K562 (cell line): ENCODE data around the gene LHX5. TPM values are rescaled to one million over a fixed set of nuclear protein-coding genes. Genes with fewer than 3 reads are reported as not detected.

Experiments
- FOSL1 ChIP-seq: fragments of 200-800 bp; sonication (Bioruptor generic); conservative IDR thresholded peaks from 2 replicates; pipeline ENCODE4 v1.6.1; 2016; ENCODE audit warnings: missing genetic modification characterization, missing compliant biosample characterization
- NR2C1 ChIP-seq, 2 experiments: fragments of 450-650 bp; IDR thresholded peaks; 2 replicates each; pipeline ENCODE4 v1.6.1; 2017; ENCODE audit warnings: mild to moderate bottlenecking in 2 of 2, antibody characterized with exemption in 1 of 2, inconsistent platforms in 1 of 2, missing compliant biosample characterization in 1 of 2, missing genetic modification characterization in 1 of 2
- NRF1 ChIP-seq, 2 experiments: fragments of 450-650 bp; IDR thresholded peaks in 1 of 2; conservative IDR thresholded peaks in 1 of 2; 2 replicates each; pipeline ENCODE4 v1.6.1; 2014; ENCODE audit warnings: mild to moderate bottlenecking in 2 of 2
- RBBP5 ChIP-seq: fragments of 200-600 bp; sonication (generic); IDR thresholded peaks from 2 replicates; pipeline ENCODE4 v1.6.1; 2012; ENCODE audit warnings: borderline replicate concordance, mild to moderate bottlenecking, low read length, control low read depth, inconsistent platforms; ENCODE audit not compliant: insufficient read depth, poor library complexity, severe bottlenecking
- SIN3A ChIP-seq, 2 experiments: fragments of 150-350 bp in 1 of 2; IDR thresholded peaks; 2 replicates each; pipeline ENCODE4 v1.6.1; 2011 to 2016; ENCODE audit warnings: borderline replicate concordance in 2 of 2, low read depth in 2 of 2, low read length in 2 of 2, mild to moderate bottlenecking in 2 of 2, moderate library complexity in 2 of 2; ENCODE audit not compliant: control insufficient read depth in 1 of 2
- SRF ChIP-seq, 2 experiments: fragments of 250-450, 450-650 bp in 1 of 2; sonication (Bioruptor Pico) in 1 of 2; sonication (generic) in 1 of 2; formaldehyde crosslinking; IDR thresholded peaks; 2 replicates each; pipeline versions ENCODE4 v1.5.0 to v1.5.1; 2020 to 2022; ENCODE audit warnings: mild to moderate bottlenecking in 1 of 2, missing genetic modification reagents in 1 of 2
- polyA plus RNA-seq, 8 experiments: library from polyadenylated mRNA; depleted of rRNA in 4 of 8; stranded (reverse) in 5 of 8; unstranded in 3 of 8; fragments of >200 nt; fragmentation: Nextera tagmentation in 2 of 8; fragmentation: Illumina TruSeq in 1 of 8; extraction: Ambion mirVana in 2 of 8; extraction: Trizol in 1 of 8; gene quantifications; 2 replicates each; pipeline versions ENCODE4 v1.2.1 to v1.2.3, GENCODE V29; 2011 to 2014; ENCODE audit warnings: inconsistent platforms in 1 of 8, missing spikeins in 1 of 8
- total RNA-seq, 7 experiments: library from RNA; depleted of rRNA in 6 of 7; stranded (reverse); fragments of >200 nt in 6 of 7; fragmentation: Illumina TruSeq in 2 of 7; extraction: Trizol in 2 of 7; gene quantifications; 2 replicates each; pipeline versions ENCODE4 v1.2.1 to v1.2.3, GENCODE V29; 2011 to 2021; ENCODE audit warnings: low replicate concordance in 1 of 7
- TF ChIP-seq, protein P1 (sequence below): sonication (generic); formaldehyde crosslinking; IDR thresholded peaks from 2 replicates; pipeline ENCODE4 v1.8.1; 2023; ENCODE audit warnings: mild to moderate bottlenecking, missing genetic modification reagents
- TF ChIP-seq, protein P2 (sequence below), 2 experiments: IDR thresholded peaks; 2 replicates each; pipeline ENCODE4 v1.6.1; 2012; ENCODE audit warnings: improper control_type of control experiment in 2 of 2, low read depth in 2 of 2, low read length in 2 of 2, borderline replicate concordance in 1 of 2
- TF ChIP-seq, protein P3 (sequence below), 2 experiments: fragments of 450-650 bp in 1 of 2; sonication (generic) in 1 of 2; formaldehyde crosslinking in 1 of 2; IDR thresholded peaks in 1 of 2; conservative IDR thresholded peaks in 1 of 2; 2 replicates each; pipeline versions ENCODE4 v1.6.1 to v1.8.1; 2016 to 2023; ENCODE audit warnings: mild to moderate bottlenecking in 2 of 2, moderate library complexity in 2 of 2, inconsistent platforms in 1 of 2, missing genetic modification reagents in 1 of 2
- TF ChIP-seq, protein P4 (sequence below): sonication (generic); formaldehyde crosslinking; IDR thresholded peaks from 2 replicates; pipeline ENCODE4 v1.8.0; 2023; ENCODE audit warnings: mild to moderate bottlenecking, missing genetic modification reagents
- TF ChIP-seq, protein P5 (sequence below), 2 experiments: fragments of 450-650 bp; IDR thresholded peaks; 2 replicates each; pipeline ENCODE4 v1.6.1; 2016

LHX5 gene
- total and polyA plus RNA-seq, 9 of the 15 experiments (the other 6 are each of a cell fraction or from before 2014, with no cell fraction given): 0.04 to 0.17 (median 0.05) TPM; not detected in 6

DNA sequence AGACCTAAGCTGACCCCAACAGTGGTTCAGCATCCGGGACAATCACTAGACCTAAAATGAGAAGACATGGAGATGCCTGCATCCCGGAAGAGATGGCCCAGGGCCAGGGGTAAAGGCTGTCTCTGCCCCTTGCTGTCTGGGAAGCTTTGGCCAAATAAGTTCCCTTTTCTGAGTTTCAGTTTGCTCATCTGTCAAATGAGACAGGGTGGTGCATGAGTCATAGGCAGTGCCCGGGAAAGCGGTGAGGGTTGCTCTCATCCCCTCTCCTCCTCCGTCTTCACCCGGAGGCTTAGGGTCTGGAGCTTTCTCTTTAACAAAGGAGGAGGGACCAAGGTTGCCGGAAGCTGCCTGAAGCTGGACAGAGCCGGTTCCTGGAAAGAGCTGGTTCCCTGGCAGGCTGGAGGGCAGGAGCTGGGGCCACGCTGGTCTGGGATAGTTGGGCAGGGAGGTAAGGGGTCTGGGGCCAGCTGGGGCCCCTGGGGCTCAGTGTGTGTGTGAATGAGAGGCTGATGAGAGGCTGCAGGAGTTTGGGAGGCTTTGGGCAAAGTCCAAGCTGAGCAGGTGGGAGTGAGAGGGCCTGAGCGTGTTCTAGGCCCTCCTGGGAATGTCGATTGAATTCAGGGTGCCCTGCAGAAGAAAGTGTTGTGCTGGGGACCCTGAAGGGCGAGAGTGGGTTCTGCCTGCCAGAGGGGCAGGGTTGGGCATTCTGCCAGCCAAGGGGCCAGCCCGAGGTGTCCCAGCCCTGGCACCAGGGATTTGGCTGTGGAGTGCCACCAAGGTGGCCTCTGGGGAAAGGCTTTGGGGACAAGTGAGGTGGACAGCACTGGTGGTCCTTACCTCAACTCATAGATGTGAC is 49.4 kb downstream of the LHX5 start, which contains the start of gene SDSL (continued):
- TF ChIP-seq, protein P1, sequence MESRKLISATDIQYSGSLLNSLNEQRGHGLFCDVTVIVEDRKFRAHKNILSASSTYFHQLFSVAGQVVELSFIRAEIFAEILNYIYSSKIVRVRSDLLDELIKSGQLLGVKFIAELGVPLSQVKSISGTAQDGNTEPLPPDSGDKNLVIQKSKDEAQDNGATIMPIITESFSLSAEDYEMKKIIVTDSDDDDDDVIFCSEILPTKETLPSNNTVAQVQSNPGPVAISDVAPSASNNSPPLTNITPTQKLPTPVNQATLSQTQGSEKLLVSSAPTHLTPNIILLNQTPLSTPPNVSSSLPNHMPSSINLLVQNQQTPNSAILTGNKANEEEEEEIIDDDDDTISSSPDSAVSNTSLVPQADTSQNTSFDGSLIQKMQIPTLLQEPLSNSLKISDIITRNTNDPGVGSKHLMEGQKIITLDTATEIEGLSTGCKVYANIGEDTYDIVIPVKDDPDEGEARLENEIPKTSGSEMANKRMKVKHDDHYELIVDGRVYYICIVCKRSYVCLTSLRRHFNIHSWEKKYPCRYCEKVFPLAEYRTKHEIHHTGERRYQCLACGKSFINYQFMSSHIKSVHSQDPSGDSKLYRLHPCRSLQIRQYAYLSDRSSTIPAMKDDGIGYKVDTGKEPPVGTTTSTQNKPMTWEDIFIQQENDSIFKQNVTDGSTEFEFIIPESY (CRISPR knock-in tag): no peak
- TF ChIP-seq FOSL1 (tag): peak; percentile 99
- TF ChIP-seq NRF1 (conservative IDR thresholded peaks at IDR 0.05 in 1 of 2, IDR thresholded peaks at IDR 0.05 in 1 of 2): peak; percentile 11 to 33; a peak in 1 of 4 replicates
- TF ChIP-seq, protein P2, sequence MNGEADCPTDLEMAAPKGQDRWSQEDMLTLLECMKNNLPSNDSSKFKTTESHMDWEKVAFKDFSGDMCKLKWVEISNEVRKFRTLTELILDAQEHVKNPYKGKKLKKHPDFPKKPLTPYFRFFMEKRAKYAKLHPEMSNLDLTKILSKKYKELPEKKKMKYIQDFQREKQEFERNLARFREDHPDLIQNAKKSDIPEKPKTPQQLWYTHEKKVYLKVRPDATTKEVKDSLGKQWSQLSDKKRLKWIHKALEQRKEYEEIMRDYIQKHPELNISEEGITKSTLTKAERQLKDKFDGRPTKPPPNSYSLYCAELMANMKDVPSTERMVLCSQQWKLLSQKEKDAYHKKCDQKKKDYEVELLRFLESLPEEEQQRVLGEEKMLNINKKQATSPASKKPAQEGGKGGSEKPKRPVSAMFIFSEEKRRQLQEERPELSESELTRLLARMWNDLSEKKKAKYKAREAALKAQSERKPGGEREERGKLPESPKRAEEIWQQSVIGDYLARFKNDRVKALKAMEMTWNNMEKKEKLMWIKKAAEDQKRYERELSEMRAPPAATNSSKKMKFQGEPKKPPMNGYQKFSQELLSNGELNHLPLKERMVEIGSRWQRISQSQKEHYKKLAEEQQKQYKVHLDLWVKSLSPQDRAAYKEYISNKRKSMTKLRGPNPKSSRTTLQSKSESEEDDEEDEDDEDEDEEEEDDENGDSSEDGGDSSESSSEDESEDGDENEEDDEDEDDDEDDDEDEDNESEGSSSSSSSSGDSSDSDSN (IDR thresholded peaks at IDR 0.05; ENCODE audit: borderline replicate concordance in 1 of 2, low read depth in 2 of 2, low read length in 2 of 2): peak; percentile 47 to 91; a peak in 2 of 4 replicates
- peak; percentile 44 for TF ChIP-seq RBBP5
- TF ChIP-seq, protein P3, sequence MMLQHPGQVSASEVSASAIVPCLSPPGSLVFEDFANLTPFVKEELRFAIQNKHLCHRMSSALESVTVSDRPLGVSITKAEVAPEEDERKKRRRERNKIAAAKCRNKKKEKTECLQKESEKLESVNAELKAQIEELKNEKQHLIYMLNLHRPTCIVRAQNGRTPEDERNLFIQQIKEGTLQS (IDR thresholded peaks at IDR 0.05): peak; percentile 96
- TF ChIP-seq, protein P3 (CRISPR knock-in tag; conservative IDR thresholded peaks at IDR 0.05): peak; percentile 78; the same call in 1 of the 2 replicates
- TF ChIP-seq, protein P4, sequence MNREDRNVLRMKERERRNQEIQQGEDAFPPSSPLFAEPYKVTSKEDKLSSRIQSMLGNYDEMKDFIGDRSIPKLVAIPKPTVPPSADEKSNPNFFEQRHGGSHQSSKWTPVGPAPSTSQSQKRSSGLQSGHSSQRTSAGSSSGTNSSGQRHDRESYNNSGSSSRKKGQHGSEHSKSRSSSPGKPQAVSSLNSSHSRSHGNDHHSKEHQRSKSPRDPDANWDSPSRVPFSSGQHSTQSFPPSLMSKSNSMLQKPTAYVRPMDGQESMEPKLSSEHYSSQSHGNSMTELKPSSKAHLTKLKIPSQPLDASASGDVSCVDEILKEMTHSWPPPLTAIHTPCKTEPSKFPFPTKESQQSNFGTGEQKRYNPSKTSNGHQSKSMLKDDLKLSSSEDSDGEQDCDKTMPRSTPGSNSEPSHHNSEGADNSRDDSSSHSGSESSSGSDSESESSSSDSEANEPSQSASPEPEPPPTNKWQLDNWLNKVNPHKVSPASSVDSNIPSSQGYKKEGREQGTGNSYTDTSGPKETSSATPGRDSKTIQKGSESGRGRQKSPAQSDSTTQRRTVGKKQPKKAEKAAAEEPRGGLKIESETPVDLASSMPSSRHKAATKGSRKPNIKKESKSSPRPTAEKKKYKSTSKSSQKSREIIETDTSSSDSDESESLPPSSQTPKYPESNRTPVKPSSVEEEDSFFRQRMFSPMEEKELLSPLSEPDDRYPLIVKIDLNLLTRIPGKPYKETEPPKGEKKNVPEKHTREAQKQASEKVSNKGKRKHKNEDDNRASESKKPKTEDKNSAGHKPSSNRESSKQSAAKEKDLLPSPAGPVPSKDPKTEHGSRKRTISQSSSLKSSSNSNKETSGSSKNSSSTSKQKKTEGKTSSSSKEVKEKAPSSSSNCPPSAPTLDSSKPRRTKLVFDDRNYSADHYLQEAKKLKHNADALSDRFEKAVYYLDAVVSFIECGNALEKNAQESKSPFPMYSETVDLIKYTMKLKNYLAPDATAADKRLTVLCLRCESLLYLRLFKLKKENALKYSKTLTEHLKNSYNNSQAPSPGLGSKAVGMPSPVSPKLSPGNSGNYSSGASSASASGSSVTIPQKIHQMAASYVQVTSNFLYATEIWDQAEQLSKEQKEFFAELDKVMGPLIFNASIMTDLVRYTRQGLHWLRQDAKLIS (CRISPR knock-in tag): 0 out of 2 replicates have a peak, but pooled peaks have one; percentile 26
- TF ChIP-seq NR2C1 (IDR thresholded peaks at IDR 0.05): no peak
- TF ChIP-seq NR2C1 (tag; IDR thresholded peaks at IDR 0.05): peak; percentile 7; the same call in 1 of the 2 replicates
- TF ChIP-seq, protein P5, sequence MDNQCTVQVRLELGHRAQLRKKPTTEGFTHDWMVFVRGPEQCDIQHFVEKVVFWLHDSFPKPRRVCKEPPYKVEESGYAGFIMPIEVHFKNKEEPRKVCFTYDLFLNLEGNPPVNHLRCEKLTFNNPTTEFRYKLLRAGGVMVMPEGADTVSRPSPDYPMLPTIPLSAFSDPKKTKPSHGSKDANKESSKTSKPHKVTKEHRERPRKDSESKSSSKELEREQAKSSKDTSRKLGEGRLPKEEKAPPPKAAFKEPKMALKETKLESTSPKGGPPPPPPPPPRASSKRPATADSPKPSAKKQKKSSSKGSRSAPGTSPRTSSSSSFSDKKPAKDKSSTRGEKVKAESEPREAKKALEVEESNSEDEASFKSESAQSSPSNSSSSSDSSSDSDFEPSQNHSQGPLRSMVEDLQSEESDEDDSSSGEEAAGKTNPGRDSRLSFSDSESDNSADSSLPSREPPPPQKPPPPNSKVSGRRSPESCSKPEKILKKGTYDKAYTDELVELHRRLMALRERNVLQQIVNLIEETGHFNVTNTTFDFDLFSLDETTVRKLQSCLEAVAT (IDR thresholded peaks at IDR 0.05): peak in 1 of 2 experiments; percentile 68; a peak in 2 of 4 replicates
- peak in 1 of 2 experiments; percentile 70; a peak in 2 of 4 replicates for TF ChIP-seq SRF (CRISPR knock-in tag; IDR thresholded peaks at IDR 0.05)
- peak in 1 of 2 experiments; percentile 7; a peak in 2 of 4 replicates for TF ChIP-seq SIN3A (IDR thresholded peaks at IDR 0.05; ENCODE audit: borderline replicate concordance in 2 of 2, control insufficient read depth in 1 of 2, low read depth in 2 of 2, low read length in 2 of 2)
